Keratinocyte (primary cell): ENCODE results near the gene CHFR. TPM values are rescaled to one million over a fixed set of nuclear protein-coding genes. Genes with fewer than 3 reads are reported as not detected.

ENCODE experiments used
- DNase-seq: peaks from one replicate; pipeline ENCODE4 v3.0.0-alpha.2; 2011; ENCODE audit warnings: low read depth, missing footprints, low spot score
- FAIRE-seq: peaks from 2 replicates; lab custom pipeline; 2011; peaks lifted over from hg19 to GRCh38; lab: Jason Lieb, UNC
- H2AFZ ChIP-seq: 2 replicates; pipeline ENCODE4 v1.6.0; 2012; ENCODE audit warnings: low read length, control low read depth, inconsistent platforms; ENCODE audit not compliant: control insufficient read depth
- H3K27ac ChIP-seq: 2 replicates; pipeline ENCODE4 v1.5.1; 2011; ENCODE audit warnings: low read length; ENCODE audit not compliant: control insufficient read depth, insufficient read depth
- H3K27me3 ChIP-seq: 3 replicates; pipeline ENCODE4 v1.6.0; 2011; ENCODE audit warnings: low read length; ENCODE audit not compliant: control insufficient read depth, insufficient read depth; ENCODE audit errors: extremely low read depth
- H3K36me3 ChIP-seq, 2 experiments: 2 replicates in 1 of 2; 3 replicates in 1 of 2; pipeline ENCODE4 v1.5.1; 2011; ENCODE audit warnings: low read length in 2 of 2, mild to moderate bottlenecking in 1 of 2; ENCODE audit not compliant: control insufficient read depth in 2 of 2, insufficient read depth in 2 of 2; ENCODE audit errors: extremely low read depth in 1 of 2
- H3K4me1 ChIP-seq: 3 replicates; pipeline ENCODE4 v1.5.1; 2011; ENCODE audit warnings: low read length; ENCODE audit not compliant: control insufficient read depth, insufficient read depth; ENCODE audit errors: extremely low read depth
- H3K4me2 ChIP-seq: 3 replicates; pipeline ENCODE4 v1.6.0; 2011; ENCODE audit warnings: low read depth, low read length; ENCODE audit not compliant: control insufficient read depth, insufficient read depth; ENCODE audit errors: extremely low read depth
- H3K4me3 ChIP-seq, 3 experiments: fragments of 200-600 bp in 1 of 3; sonication (generic) in 1 of 3; 2 replicates in 2 of 3; 3 replicates in 1 of 3; pipeline ENCODE4 v1.5.1; 2011 to 2016; ENCODE audit warnings: low read length in 3 of 3, mild to moderate bottlenecking in 3 of 3, control low read depth in 2 of 3, inconsistent platforms in 1 of 3, low read depth in 1 of 3, mixed read lengths in 1 of 3, mixed run types in 1 of 3, moderate library complexity in 1 of 3; ENCODE audit not compliant: control insufficient read depth in 2 of 3, insufficient read depth in 2 of 3; ENCODE audit errors: extremely low read depth in 1 of 3
- H3K79me2 ChIP-seq: 2 replicates; pipeline ENCODE4 v1.6.0; 2012; ENCODE audit warnings: low read length; ENCODE audit not compliant: control insufficient read depth, insufficient read depth
- H3K9ac ChIP-seq: 3 replicates; pipeline ENCODE4 v1.6.0; 2011; ENCODE audit warnings: low read length; ENCODE audit not compliant: control insufficient read depth, insufficient read depth; ENCODE audit errors: extremely low read depth
- H3K9me1 ChIP-seq: 3 replicates; pipeline ENCODE4 v1.6.0; 2011; ENCODE audit warnings: low read length; ENCODE audit not compliant: control insufficient read depth, insufficient read depth; ENCODE audit errors: extremely low read depth
- H3K9me3 ChIP-seq: 2 replicates; pipeline ENCODE4 v1.5.1; 2012; ENCODE audit warnings: low read depth, low read length; ENCODE audit not compliant: control insufficient read depth
- H4K20me1 ChIP-seq: 3 replicates; pipeline ENCODE4 v1.6.0; 2011; ENCODE audit warnings: low read length; ENCODE audit not compliant: control insufficient read depth, insufficient read depth; ENCODE audit errors: extremely low read depth
- CTCF ChIP-seq, 3 experiments: IDR thresholded peaks in 1 of 3; conservative IDR thresholded peaks in 1 of 3; optimal IDR thresholded peaks in 1 of 3; 2 replicates in 2 of 3; 3 replicates in 1 of 3; pipeline versions ENCODE3 to v1.5.1; 2011; ENCODE audit warnings: low read length in 3 of 3, mild to moderate bottlenecking in 3 of 3, moderate library complexity in 2 of 3, control low read depth in 1 of 3, inconsistent platforms in 1 of 3; ENCODE audit not compliant: insufficient read depth in 2 of 3; ENCODE audit errors: extremely low read depth in 1 of 3
- EZH2 ChIP-seq: IDR thresholded peaks from one replicate; pipeline ENCODE4 v1.6.1; 2012; ENCODE audit warnings: inconsistent platforms, mild to moderate bottlenecking, low read length, moderate library complexity
- dilution Hi-C: fragments of 300-500 bp; cut with MboI; formaldehyde crosslinking; loops from one replicate; pipeline ENCODE4 v1.7.0; 2020; ENCODE audit warnings: low sequenced_read_pairs; ENCODE audit not compliant: extremely low pct_ligation_motif_present
- polyA plus RNA-seq, 5 experiments: library from polyadenylated mRNA; depleted of rRNA in 3 of 5; stranded (reverse) in 3 of 5; stranded (forward) in 1 of 5; unstranded in 1 of 5; fragments of >200 nt; gene quantifications; 1 replicate in 1 of 5; 2 replicates in 3 of 5; 3 replicates in 1 of 5; pipeline versions ENCODE4 v1.2.1 to v1.2.3, GENCODE V29; 2011 to 2012; ENCODE audit warnings: missing spikeins in 2 of 5, low read depth in 1 of 5, low replicate concordance in 1 of 5

The CHFR gene
- polyA plus RNA-seq, 1 donor (not counting 4 experiments of a cell fraction or from before 2014, with no cell fraction given) = 35.8 TPM

GRCh38 chr12:132835076-132836025 is 52.1 kb downstream of the CHFR start:
- Histone ChIP-seq H3K36me3 (peaks cover 8 to 25% of the 10 kb centered on the region in 2 experiments), H3K27ac (no peak overlapping the region), H3K9ac (no peak overlapping the region)

DNA sequence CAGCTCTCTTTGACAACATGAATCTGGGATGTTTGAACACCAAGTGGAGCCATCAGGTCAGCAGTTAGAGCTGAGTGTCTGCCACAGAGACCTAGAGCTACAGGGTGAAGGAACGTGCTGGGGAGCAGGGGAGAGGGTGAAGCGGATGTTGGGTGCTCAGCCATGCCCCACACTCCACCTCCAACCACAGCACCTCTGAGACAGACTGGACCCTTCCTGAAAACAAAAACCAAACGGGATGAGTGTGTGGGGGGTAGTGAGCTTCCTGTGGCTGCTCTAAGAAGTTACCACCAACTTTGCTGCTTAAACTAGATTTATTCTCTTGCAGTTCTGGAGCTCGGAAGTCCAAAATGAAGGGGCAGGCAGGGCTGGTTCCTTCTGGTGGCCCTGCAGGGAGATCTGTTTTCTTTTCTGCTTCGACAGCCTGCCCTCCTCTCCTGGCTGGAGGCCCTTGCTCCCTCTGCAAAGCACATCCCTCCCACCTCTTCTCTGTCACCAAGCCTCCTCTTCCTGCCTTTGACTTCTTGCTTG is 53.2 kb downstream of the CHFR start:
- no peak overlapping the region for H2AFZ ChIP-seq

More at GRCh38 chr12:132835076-132836025, 52.1 kb downstream of the CHFR start:
- Histone ChIP-seq H3K4me1 (no peaks in the 10 kb centered on the region), H3K9me3 (no peaks in the 10 kb centered on the region), H3K4me3 (no peak overlapping the region), H3K79me2 (no peaks in the 10 kb centered on the region), H2AFZ (no peak overlapping the region), H3K9me1 (no peaks in the 10 kb centered on the region), H4K20me1 (peaks cover 5% of the 10 kb centered on the region), H3K27me3 (no peaks in the 10 kb centered on the region), H3K4me2 (no peak overlapping the region)
- FAIRE-seq = no peak
- TF ChIP-seq CTCF (optimal IDR thresholded peaks at IDR 0.05 in 1 of 3, IDR thresholded peaks at IDR 0.05 in 1 of 3, conservative IDR thresholded peaks at IDR 0.05 in 1 of 3; ENCODE audit: extremely low read depth in 1 of 3, insufficient read depth in 2 of 3, low read length in 3 of 3) = no peak
- no peak for TF ChIP-seq EZH2
- dilution Hi-C loops = no loop called here
- no peak for DNase-seq

More for the DNA sequence above, 53.2 kb downstream of the CHFR start:
- DNase-seq = no peak
- Histone ChIP-seq H3K9me1 (no peaks in the 10 kb centered on the region), H4K20me1 (no peaks in the 10 kb centered on the region), H3K27ac (no peak overlapping the region), H3K27me3 (no peaks in the 10 kb centered on the region), H3K9me3 (no peaks in the 10 kb centered on the region), H3K4me1 (no peaks in the 10 kb centered on the region), H3K9ac (no peak overlapping the region), H3K4me3 (no peak overlapping the region), H3K79me2 (no peaks in the 10 kb centered on the region), H3K4me2 (no peak overlapping the region), H3K36me3 (peaks cover 3 to 19% of the 10 kb centered on the region in 2 experiments)
- dilution Hi-C loops = no loop called here
- FAIRE-seq = no peak
- TF ChIP-seq CTCF (optimal IDR thresholded peaks at IDR 0.05 in 1 of 3, IDR thresholded peaks at IDR 0.05 in 1 of 3, conservative IDR thresholded peaks at IDR 0.05 in 1 of 3; ENCODE audit: extremely low read depth in 1 of 3, insufficient read depth in 2 of 3, low read length in 3 of 3) (no peak), EZH2 (no peak)
